ENCODE measurements around the gene SLC1A1.

- no peak for TF ChIP-seq CTCF (IDR thresholded peaks at IDR 0.05)
- TF ChIP-seq POLR2A (IDR thresholded peaks at IDR 0.05), result no peak
Measured at GRCh38 chr9:4620057-4620765, 129.9 kb downstream of the SLC1A1 start.

All from breast epithelium (tissue), 3 donors.